Measurements from ENCODE around the gene HSPA12A. TPM values are rescaled to one million over a fixed set of nuclear protein-coding genes. Genes with fewer than 3 reads are reported as not detected.

HSPA12A gene
- total RNA-seq, 1 experiment from 2014 or later: 1.4 TPM

DNA sequence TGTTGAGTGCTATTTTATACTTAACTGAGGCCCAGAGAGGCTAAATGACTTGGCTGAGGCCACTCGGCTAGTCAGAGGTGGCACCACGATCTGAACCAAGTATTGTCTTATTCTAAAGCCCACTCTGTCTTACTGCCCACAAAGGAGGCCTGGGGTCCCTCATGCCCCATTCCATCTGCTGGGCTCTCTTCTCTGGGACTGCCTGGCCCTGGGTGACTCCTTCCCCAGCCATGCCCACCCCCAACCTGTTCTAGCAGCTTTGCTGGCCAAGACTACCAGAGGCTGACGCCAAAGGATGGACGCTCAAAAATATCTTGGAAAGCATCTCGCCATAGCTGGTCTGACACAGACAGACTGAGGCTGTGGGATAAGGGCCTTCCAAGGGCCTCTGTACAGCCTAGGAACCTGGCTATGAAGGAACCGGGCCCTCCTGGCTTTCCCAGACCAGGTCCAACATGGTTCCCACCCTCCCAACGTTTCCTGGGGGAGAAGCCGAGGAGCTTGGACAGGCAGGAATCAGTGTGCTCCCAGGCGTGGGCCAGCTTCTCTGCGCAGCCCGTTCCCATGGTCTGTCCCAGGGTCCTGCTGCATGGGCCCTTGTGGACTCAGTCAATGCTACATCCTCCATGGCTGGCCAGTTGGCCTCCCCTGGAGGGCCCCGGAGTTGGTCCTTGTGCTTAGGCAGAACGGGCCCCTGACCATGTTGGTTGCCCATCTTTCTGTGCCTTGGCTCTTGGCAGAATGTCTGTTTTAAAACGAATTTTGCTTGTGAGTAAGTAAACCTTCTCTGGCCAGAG lies 11.7 kb downstream of the HSPA12A start:
- no TSS peak for BruUV-seq (replicated peaks)
- no peak for TF ChIP-seq EZH2 (IDR thresholded peaks at IDR 0.05; ENCODE audit: borderline replicate concordance, low read depth, low read length, poor library complexity, severe bottlenecking)
- TF ChIP-seq, protein P1, sequence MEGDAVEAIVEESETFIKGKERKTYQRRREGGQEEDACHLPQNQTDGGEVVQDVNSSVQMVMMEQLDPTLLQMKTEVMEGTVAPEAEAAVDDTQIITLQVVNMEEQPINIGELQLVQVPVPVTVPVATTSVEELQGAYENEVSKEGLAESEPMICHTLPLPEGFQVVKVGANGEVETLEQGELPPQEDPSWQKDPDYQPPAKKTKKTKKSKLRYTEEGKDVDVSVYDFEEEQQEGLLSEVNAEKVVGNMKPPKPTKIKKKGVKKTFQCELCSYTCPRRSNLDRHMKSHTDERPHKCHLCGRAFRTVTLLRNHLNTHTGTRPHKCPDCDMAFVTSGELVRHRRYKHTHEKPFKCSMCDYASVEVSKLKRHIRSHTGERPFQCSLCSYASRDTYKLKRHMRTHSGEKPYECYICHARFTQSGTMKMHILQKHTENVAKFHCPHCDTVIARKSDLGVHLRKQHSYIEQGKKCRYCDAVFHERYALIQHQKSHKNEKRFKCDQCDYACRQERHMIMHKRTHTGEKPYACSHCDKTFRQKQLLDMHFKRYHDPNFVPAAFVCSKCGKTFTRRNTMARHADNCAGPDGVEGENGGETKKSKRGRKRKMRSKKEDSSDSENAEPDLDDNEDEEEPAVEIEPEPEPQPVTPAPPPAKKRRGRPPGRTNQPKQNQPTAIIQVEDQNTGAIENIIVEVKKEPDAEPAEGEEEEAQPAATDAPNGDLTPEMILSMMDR (conservative IDR thresholded peaks at IDR 0.05; ENCODE audit: low read depth, low read length): no peak
- POLR2A ChIA-PET (ENCODE audit: low non-redundant PET): no interaction called here

DNA sequence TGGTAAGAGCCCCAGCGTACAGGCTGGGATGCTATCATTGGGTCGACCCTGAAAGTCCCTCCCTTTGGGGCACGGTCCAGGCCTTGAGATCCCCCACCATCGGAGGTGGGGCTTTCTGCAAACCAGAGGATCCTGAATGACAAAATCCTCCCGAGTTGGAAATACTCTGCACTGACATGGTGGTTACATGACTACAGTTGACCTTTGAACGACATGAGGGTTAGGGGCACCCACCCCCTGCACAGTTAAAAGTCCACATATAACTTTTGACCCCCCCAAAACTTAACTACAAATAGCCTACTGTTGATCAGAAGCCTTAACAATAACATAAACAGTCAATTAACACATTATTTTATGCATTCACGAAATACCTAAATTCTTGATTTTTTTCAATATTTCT lies 13.1 kb downstream of the HSPA12A start:
- POLR2A ChIA-PET (ENCODE audit: low non-redundant PET): no interaction called here
- intact Hi-C loops (cut with micrococcal nuclease; ENCODE audit: unreplicated experiment): no loop called here

More for the DNA sequence above, 11.7 kb downstream of the HSPA12A start:
- Histone ChIP-seq H3K9me3 (ENCODE audit: low read depth, low read length, poor library complexity, severe bottlenecking) (no peaks in the 10 kb centered on the region), H3K36me3 (ENCODE audit: insufficient read depth, low read length, poor library complexity, severe bottlenecking) (no peaks in the 10 kb centered on the region), H3K27me3 (replicated peaks; ENCODE audit: insufficient read depth, low read depth, low read length, poor library complexity) (no peaks in the 10 kb centered on the region), H3K4me1 (ENCODE audit: insufficient read depth, low read length, poor library complexity, severe bottlenecking) (no peaks in the 10 kb centered on the region), H3K27ac (ENCODE audit: low read depth, low read length, poor library complexity, severe bottlenecking) (no peak overlapping the region), H3K4me3 (ENCODE audit: low read depth, low read length, poor library complexity, severe bottlenecking) (no peak overlapping the region)
- intact Hi-C loops (cut with micrococcal nuclease; ENCODE audit: unreplicated experiment): no loop called here
- CTCF ChIA-PET: no interaction called here
- no peak for DNase-seq (ENCODE audit: low spot score)

GRCh38 chr10:116728526-116729096 lies 13.8 kb downstream of the HSPA12A start:
- no TSS peak for BruUV-seq (replicated peaks)
- ChIA-PET POLR2A (ENCODE audit: low non-redundant PET) (no interaction called here), CTCF (no interaction called here)
- Histone ChIP-seq H3K9me3 (ENCODE audit: low read depth, low read length, poor library complexity, severe bottlenecking) (no peaks in the 10 kb centered on the region), H3K27ac (ENCODE audit: low read depth, low read length, poor library complexity, severe bottlenecking) (no peak overlapping the region), H3K36me3 (ENCODE audit: insufficient read depth, low read length, poor library complexity, severe bottlenecking) (no peaks in the 10 kb centered on the region), H3K27me3 (replicated peaks; ENCODE audit: insufficient read depth, low read depth, low read length, poor library complexity) (no peaks in the 10 kb centered on the region), H3K4me3 (ENCODE audit: low read depth, low read length, poor library complexity, severe bottlenecking) (no peak overlapping the region), H3K4me1 (ENCODE audit: insufficient read depth, low read length, poor library complexity, severe bottlenecking) (no peaks in the 10 kb centered on the region)
- TF ChIP-seq, protein P1 (conservative IDR thresholded peaks at IDR 0.05; ENCODE audit: low read depth, low read length): no peak
- TF ChIP-seq EZH2 (IDR thresholded peaks at IDR 0.05; ENCODE audit: borderline replicate concordance, low read depth, low read length, poor library complexity, severe bottlenecking): no peak
- no peak for DNase-seq (ENCODE audit: low spot score)
- intact Hi-C loops (cut with micrococcal nuclease; ENCODE audit: unreplicated experiment): no loop called here

More for the DNA sequence above, 13.1 kb downstream of the HSPA12A start:
- no peak for DNase-seq (ENCODE audit: low spot score)
- Histone ChIP-seq H3K36me3 (ENCODE audit: insufficient read depth, low read length, poor library complexity, severe bottlenecking) (no peaks in the 10 kb centered on the region), H3K4me1 (ENCODE audit: insufficient read depth, low read length, poor library complexity, severe bottlenecking) (no peaks in the 10 kb centered on the region), H3K27me3 (replicated peaks; ENCODE audit: insufficient read depth, low read depth, low read length, poor library complexity) (no peaks in the 10 kb centered on the region), H3K4me3 (ENCODE audit: low read depth, low read length, poor library complexity, severe bottlenecking) (no peak overlapping the region), H3K27ac (ENCODE audit: low read depth, low read length, poor library complexity, severe bottlenecking) (no peak overlapping the region), H3K9me3 (ENCODE audit: low read depth, low read length, poor library complexity, severe bottlenecking) (no peaks in the 10 kb centered on the region)
- CTCF ChIA-PET: no interaction called here
- BruUV-seq (replicated peaks): no TSS peak
- no peak for TF ChIP-seq EZH2 (IDR thresholded peaks at IDR 0.05; ENCODE audit: borderline replicate concordance, low read depth, low read length, poor library complexity, severe bottlenecking)
- TF ChIP-seq, protein P1 (conservative IDR thresholded peaks at IDR 0.05; ENCODE audit: low read depth, low read length): no peak

Data from A673 (cell line).